ENCODE results near the gene MISP.

GRCh38 chr19:709965-710571 is 40.8 kb upstream of the MISP start:
- TF ChIP-seq, protein P1, sequence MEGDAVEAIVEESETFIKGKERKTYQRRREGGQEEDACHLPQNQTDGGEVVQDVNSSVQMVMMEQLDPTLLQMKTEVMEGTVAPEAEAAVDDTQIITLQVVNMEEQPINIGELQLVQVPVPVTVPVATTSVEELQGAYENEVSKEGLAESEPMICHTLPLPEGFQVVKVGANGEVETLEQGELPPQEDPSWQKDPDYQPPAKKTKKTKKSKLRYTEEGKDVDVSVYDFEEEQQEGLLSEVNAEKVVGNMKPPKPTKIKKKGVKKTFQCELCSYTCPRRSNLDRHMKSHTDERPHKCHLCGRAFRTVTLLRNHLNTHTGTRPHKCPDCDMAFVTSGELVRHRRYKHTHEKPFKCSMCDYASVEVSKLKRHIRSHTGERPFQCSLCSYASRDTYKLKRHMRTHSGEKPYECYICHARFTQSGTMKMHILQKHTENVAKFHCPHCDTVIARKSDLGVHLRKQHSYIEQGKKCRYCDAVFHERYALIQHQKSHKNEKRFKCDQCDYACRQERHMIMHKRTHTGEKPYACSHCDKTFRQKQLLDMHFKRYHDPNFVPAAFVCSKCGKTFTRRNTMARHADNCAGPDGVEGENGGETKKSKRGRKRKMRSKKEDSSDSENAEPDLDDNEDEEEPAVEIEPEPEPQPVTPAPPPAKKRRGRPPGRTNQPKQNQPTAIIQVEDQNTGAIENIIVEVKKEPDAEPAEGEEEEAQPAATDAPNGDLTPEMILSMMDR (IDR thresholded peaks at IDR 0.05) = no peak
- TF ChIP-seq POLR2AphosphoS5 (IDR thresholded peaks at IDR 0.05) = no peak
- no peak for TF ChIP-seq POLR2A (IDR thresholded peaks at IDR 0.05)
